Body of pancreas (tissue), 4 donors: ENCODE results near the gene UBR4.

Experiments
- POLR2A ChIP-seq, 3 donors: fragments of 450-650 bp; IDR thresholded peaks; one replicate each; pipeline ENCODE4 v1.6.1; 2016; ENCODE audit warnings: antibody characterized with exemption in 3 of 3, mild to moderate bottlenecking in 2 of 3
- TF ChIP-seq, protein P1 (sequence below), 7 experiments: fragments of 450-650 bp in 4 of 7; fragments of 200-600 bp in 3 of 7; sonication (generic) in 3 of 7; IDR thresholded peaks; one replicate each; pipeline ENCODE4 v1.5.1; 2016 to 2019; ENCODE audit warnings: antibody characterized with exemption in 7 of 7

GRCh38 chr1:19034721-19035120 lies 175.3 kb downstream of the UBR4 start:
- no peak for TF ChIP-seq POLR2A (IDR thresholded peaks at IDR 0.05)
- TF ChIP-seq, protein P1, sequence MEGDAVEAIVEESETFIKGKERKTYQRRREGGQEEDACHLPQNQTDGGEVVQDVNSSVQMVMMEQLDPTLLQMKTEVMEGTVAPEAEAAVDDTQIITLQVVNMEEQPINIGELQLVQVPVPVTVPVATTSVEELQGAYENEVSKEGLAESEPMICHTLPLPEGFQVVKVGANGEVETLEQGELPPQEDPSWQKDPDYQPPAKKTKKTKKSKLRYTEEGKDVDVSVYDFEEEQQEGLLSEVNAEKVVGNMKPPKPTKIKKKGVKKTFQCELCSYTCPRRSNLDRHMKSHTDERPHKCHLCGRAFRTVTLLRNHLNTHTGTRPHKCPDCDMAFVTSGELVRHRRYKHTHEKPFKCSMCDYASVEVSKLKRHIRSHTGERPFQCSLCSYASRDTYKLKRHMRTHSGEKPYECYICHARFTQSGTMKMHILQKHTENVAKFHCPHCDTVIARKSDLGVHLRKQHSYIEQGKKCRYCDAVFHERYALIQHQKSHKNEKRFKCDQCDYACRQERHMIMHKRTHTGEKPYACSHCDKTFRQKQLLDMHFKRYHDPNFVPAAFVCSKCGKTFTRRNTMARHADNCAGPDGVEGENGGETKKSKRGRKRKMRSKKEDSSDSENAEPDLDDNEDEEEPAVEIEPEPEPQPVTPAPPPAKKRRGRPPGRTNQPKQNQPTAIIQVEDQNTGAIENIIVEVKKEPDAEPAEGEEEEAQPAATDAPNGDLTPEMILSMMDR (IDR thresholded peaks at IDR 0.05), result no peak
